Right lobe of liver (tissue), 6 donors: ENCODE data around the gene MAMSTR. TPM values are rescaled to one million over a fixed set of nuclear protein-coding genes. Genes with fewer than 3 reads are reported as not detected.

Experiments
- ATAC-seq, 4 donors: fragments of 200-7000 bp; cut with Tn5 transposase; one replicate each; pipeline ENCODE4 v1.9.1; 2020; ENCODE audit warnings: mild to moderate bottlenecking in 4 of 4, moderate library complexity in 4 of 4
- DNase-seq, 3 donors: peaks; one replicate each; pipeline ENCODE4 v3.0.0-alpha.2; 2020
- H3K27ac ChIP-seq, 3 donors: fragments of 200-600 bp; one replicate each; pipeline ENCODE4 v1.8.0; 2022
- H3K27me3 ChIP-seq, 2 donors: fragments of 200-600 bp; one replicate each; pipeline ENCODE4 v1.8.0; 2022
- H3K36me3 ChIP-seq, 4 donors: fragments of 200-600 bp; sonication (generic) in 1 of 4; one replicate each; pipeline versions ENCODE4 v1.5.1 to v1.8.0; 2017 to 2022; ENCODE audit warnings: control low read depth in 1 of 4
- H3K4me1 ChIP-seq, 4 donors: fragments of 200-600 bp; sonication (generic) in 1 of 4; one replicate each; pipeline versions ENCODE4 v1.5.1 to v1.8.0; 2017 to 2022; ENCODE audit warnings: control low read depth in 1 of 4
- H3K4me3 ChIP-seq, 3 donors: fragments of 200-600 bp; one replicate each; pipeline ENCODE4 v1.8.0; 2022
- H3K9me3 ChIP-seq, 4 donors: fragments of 200-600 bp; sonication (generic) in 1 of 4; one replicate each; pipeline versions ENCODE4 v1.5.1 to v1.8.0; 2017 to 2022; ENCODE audit warnings: control low read depth in 1 of 4
- POLR2A ChIP-seq: fragments of 450-650 bp; IDR thresholded peaks from one replicate; pipeline ENCODE4 v1.6.1; 2017; ENCODE audit warnings: antibody characterized with exemption, mild to moderate bottlenecking
- WGBS: methylation state at CpG from one replicate; pipeline ENCODE4 v1.1.6; 2018; ENCODE audit warnings: low coverage, low lambda C conversion rate; ENCODE audit not compliant: insufficient coverage; ENCODE audit errors: missing lambda C conversion rate; 5-methylcytosine and 5-hydroxymethylcytosine counted together
- intact Hi-C, 2 donors: fragments of 100-400 bp; cut with DNase I; formaldehyde crosslinking; loops; one replicate each; pipeline versions ENCODE4 v1.11.2 to v1.14.1; 2022
- total RNA-seq, 6 experiments: library from RNA; depleted of rRNA in 2 of 6; stranded (reverse); fragments of >200 nt in 2 of 6; fragmentation: NEBNext Ultra II Directional in 3 of 6; extraction: Animal tissue kit (Norgen Biotek cat#: 25700) in 3 of 6; gene quantifications; one replicate each; pipeline versions ENCODE4 v1.1.0 to v1.2.4, GENCODE V29; 2016 to 2023
- TF ChIP-seq, protein P1 (sequence below), 4 donors: fragments of 200-600 bp in 3 of 4; fragments of 450-650 bp in 1 of 4; IDR thresholded peaks; one replicate each; pipeline versions ENCODE4 v1.5.1 to v1.8.0; 2016 to 2022; ENCODE audit warnings: antibody characterized with exemption in 4 of 4, mild to moderate bottlenecking in 2 of 4
- donor health status: DM: no; HTN: yes; CAD: no.
- donor health status: DM: no; HTN: no; CAD: no.
- donor health status: DM: no; HTN: no; CAD: no.
- donor health status: DM: no; HTN: yes; CAD: no.
- donor health status: DM: no; HTN: yes; CAD: no.

Gene MAMSTR
- total RNA-seq, 6 experiments from 2014 or later, result 0.22 to 0.37 (median 0.24) TPM; not detected in 1

DNA sequence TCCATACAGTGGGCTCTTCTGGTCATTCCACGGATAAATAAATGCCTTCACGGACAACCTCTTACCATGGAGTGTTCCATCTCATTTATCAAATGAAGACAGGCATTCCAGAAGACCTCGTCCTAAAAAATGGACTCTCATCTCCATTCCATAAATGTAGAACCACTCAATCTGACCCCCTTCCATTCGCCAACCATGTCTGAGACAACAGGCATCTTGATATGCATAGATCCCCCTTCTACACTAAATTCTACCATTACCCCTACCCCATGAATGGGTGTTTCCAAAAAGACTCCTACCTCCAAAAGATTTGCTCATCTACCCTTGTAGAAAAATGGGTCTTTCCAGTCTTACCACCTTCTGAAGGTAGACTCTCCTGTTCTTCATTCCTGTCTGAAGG is 11.9 kb upstream of the MAMSTR start:
- Histone ChIP-seq H3K27me3 (no peaks in the 10 kb centered on the region), H3K4me1 (no peaks in the 10 kb centered on the region), H3K9me3 (no peaks in the 10 kb centered on the region), H3K27ac (no peak overlapping the region), H3K36me3 (no peaks in the 10 kb centered on the region), H3K4me3 (no peak overlapping the region)
- no peak for ATAC-seq
- DNase-seq, result no peak
- WGBS, result 79% methylated on average over 4 of the region's 4 CpGs
- intact Hi-C loops, result loop anchor here in 1 of 2 donors (10.0 kb wide), 1 partner anchor 57 kb away; the partner anchor contains the start of gene NTN5
- no peak for TF ChIP-seq POLR2A
- TF ChIP-seq, protein P1, sequence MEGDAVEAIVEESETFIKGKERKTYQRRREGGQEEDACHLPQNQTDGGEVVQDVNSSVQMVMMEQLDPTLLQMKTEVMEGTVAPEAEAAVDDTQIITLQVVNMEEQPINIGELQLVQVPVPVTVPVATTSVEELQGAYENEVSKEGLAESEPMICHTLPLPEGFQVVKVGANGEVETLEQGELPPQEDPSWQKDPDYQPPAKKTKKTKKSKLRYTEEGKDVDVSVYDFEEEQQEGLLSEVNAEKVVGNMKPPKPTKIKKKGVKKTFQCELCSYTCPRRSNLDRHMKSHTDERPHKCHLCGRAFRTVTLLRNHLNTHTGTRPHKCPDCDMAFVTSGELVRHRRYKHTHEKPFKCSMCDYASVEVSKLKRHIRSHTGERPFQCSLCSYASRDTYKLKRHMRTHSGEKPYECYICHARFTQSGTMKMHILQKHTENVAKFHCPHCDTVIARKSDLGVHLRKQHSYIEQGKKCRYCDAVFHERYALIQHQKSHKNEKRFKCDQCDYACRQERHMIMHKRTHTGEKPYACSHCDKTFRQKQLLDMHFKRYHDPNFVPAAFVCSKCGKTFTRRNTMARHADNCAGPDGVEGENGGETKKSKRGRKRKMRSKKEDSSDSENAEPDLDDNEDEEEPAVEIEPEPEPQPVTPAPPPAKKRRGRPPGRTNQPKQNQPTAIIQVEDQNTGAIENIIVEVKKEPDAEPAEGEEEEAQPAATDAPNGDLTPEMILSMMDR (IDR thresholded peaks at IDR 0.05), result no peak

DNA sequence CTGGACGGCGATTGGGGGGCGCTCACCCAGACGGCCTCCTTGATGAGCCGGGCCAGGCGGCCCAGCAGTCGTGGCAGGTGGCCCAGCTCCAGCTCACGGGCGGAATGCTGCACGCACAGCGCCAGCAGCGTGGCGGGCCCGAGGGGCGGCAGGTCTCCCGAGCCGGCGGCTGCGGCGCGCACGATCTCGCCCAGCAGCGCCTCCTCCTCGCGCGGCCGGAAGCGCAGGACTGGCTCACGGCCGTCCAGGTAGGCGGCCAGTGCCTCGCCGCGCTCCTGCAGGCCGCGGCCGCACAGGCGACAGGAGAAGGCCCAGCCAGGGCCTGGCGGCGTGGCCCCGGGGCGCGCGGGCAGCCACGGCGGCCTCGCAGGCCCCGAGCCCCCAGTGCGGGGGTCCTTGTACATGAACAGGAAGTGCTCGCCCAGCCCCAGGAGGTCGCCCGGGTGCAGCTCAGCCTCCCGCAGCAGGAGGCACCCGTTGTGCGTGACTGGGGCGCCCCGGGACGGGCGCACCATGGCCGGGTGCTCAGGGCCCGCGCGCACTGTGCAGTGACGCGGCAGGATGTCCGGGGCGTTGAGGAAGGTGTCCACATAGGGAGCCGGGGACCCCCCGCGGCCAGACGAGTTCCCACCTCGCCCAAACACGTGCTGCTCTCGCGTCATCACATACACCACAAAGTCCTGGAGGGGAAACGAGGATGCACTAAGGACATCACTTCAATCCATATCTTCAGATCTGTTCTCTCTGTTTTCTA is 9.6 kb upstream of the MAMSTR start:
- Histone ChIP-seq H3K27me3 (no peaks in the 10 kb centered on the region), H3K9me3 (no peaks in the 10 kb centered on the region), H3K4me3 (peak overlapping the region in 2 of 3 donors; percentile 9 to 33), H3K36me3 (no peaks in the 10 kb centered on the region), H3K27ac (no peak overlapping the region), H3K4me1 (no peaks in the 10 kb centered on the region)
- no CpG with 5 or more reads among the region's 77 CpGs for WGBS
- no peak for DNase-seq
- peak; percentile 7 to 56 (median 26) for ATAC-seq
- intact Hi-C loops, result no loop called here
- TF ChIP-seq POLR2A, result no peak
- TF ChIP-seq, protein P1 (IDR thresholded peaks at IDR 0.05), result peak in 2 of 4 donors; percentile 6 to 26

DNA sequence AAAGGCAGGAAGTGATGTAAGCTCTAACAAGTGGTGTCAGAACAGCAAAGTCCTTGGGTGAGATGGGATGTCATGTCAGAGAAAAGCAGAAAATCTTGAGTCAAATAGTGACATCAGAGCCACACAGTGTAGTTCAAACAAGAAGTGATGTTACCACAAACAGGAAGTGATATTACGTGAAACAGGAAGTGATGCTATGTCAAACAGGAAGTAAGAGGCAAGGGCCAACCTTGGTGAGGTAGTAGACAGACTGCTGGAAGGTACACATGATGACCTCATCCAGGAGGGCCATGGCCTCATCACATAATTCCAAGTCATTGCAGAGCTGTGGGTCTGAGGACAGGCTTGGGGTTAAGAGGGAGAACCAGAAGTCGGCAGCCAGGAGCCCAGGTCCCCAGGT is 7.0 kb upstream of the MAMSTR start:
- WGBS, result 33% methylated on average over 1 of the region's 2 CpGs
- Histone ChIP-seq H3K27ac (peak overlapping the region in 2 of 3 donors; percentile 55 to 64), H3K4me1 (no peaks in the 10 kb centered on the region)

GRCh38 chr19:48724796-48725753 is 5.5 kb upstream of the MAMSTR start:
- H3K9me3 ChIP-seq, result no peaks in the 10 kb centered on the region
- DNase-seq (no peak), ATAC-seq (peak; percentile 17 to 36 (median 28))
- no peak overlapping the region for H3K4me3 ChIP-seq
- peak overlapping the region; percentile 50 to 64 (median 55) for H3K27ac ChIP-seq
- TF ChIP-seq, protein P1 (IDR thresholded peaks at IDR 0.05), result no peak
- no peak for TF ChIP-seq POLR2A
- intact Hi-C loops, result no loop called here
- no peaks in the 10 kb centered on the region for H3K27me3 ChIP-seq
- no peaks in the 10 kb centered on the region for H3K4me1 ChIP-seq
- 39% methylated on average over 9 of the region's 11 CpGs for WGBS
- no peaks in the 10 kb centered on the region for H3K36me3 ChIP-seq

More for the DNA sequence above, 7.0 kb upstream of the MAMSTR start:
- Histone ChIP-seq H3K4me3 (no peak overlapping the region), H3K27me3 (no peaks in the 10 kb centered on the region), H3K9me3 (no peaks in the 10 kb centered on the region), H3K36me3 (no peaks in the 10 kb centered on the region)
- DNase-seq (no peak), ATAC-seq (peak in 1 of 4 donors; percentile 8)
- intact Hi-C loops, result no loop called here
- no peak for TF ChIP-seq POLR2A
- TF ChIP-seq, protein P1 (IDR thresholded peaks at IDR 0.05), result no peak
